Prostate gland (tissue), 2 donors: ENCODE data around the gene GRIK3.

Experiments used
- CTCF ChIP-seq, 4 experiments: fragments of 200-600 bp in 2 of 4; fragments of 450-650 bp in 2 of 4; sonication (generic) in 2 of 4; IDR thresholded peaks; 1 replicate in 3 of 4; 2 replicates in 1 of 4; pipeline ENCODE4 v1.5.1; 2016 to 2019; ENCODE audit warnings: antibody characterized with exemption in 4 of 4, mild to moderate bottlenecking in 2 of 4, moderate library complexity in 2 of 4
- POLR2A ChIP-seq: fragments of 450-650 bp; IDR thresholded peaks from one replicate; pipeline ENCODE4 v1.6.1; 2016; ENCODE audit warnings: antibody characterized with exemption, mild to moderate bottlenecking

GRCh38 chr1:36821386-36821785 is 212.9 kb downstream of the GRIK3 start:
- no peak for TF ChIP-seq CTCF (IDR thresholded peaks at IDR 0.05)
- TF ChIP-seq POLR2A: no peak
